Measurements from ENCODE around the gene PKP1.

- TF ChIP-seq CTCF (conservative IDR thresholded peaks at IDR 0.05) (no peak), ZFX (IDR thresholded peaks at IDR 0.05) (no peak)
Observed at GRCh38 chr1:201370500-201370899, 87.2 kb downstream of the PKP1 start.

Measured in C4-2B (cell line).